GM10847 (cell line): Measurements from ENCODE around the gene SLC8A2.

Experiments used
- POLR2A ChIP-seq: IDR thresholded peaks from 2 replicates; pipeline ENCODE4 v1.6.1; 2011; ENCODE audit not compliant: insufficient read length; ENCODE audit errors: extremely low read depth

SLC8A2 gene

GRCh38 chr19:47509170-47509847 is 37.6 kb upstream of the SLC8A2 start:
- no peak for TF ChIP-seq POLR2A

GRCh38 chr19:47508721-47509120 is 37.0 kb upstream of the SLC8A2 start:
- no peak for TF ChIP-seq POLR2A

GRCh38 chr19:47507924-47508553 is 36.3 kb upstream of the SLC8A2 start:
- TF ChIP-seq POLR2A = no peak

GRCh38 chr19:47507012-47507411 is 35.3 kb upstream of the SLC8A2 start:
- no peak for TF ChIP-seq POLR2A

- TF ChIP-seq POLR2A = no peak
Observed at GRCh38 chr19:47506459-47506858, 34.8 kb upstream of the SLC8A2 start.

GRCh38 chr19:47505506-47505905 is 33.8 kb upstream of the SLC8A2 start:
- TF ChIP-seq POLR2A = no peak

GRCh38 chr19:47503826-47504150 is 32.1 kb upstream of the SLC8A2 start:
- TF ChIP-seq POLR2A = no peak

GRCh38 chr19:47503130-47503825 is 31.6 kb upstream of the SLC8A2 start:
- TF ChIP-seq POLR2A = no peak

- TF ChIP-seq POLR2A = no peak
Observed at GRCh38 chr19:47499863-47500830, 28.5 kb upstream of the SLC8A2 start.

- no peak for TF ChIP-seq POLR2A
Observed at GRCh38 chr19:47499371-47499770, 27.7 kb upstream of the SLC8A2 start.

GRCh38 chr19:47498561-47498960 is 26.9 kb upstream of the SLC8A2 start:
- no peak for TF ChIP-seq POLR2A

GRCh38 chr19:47497821-47498520 is 26.3 kb upstream of the SLC8A2 start:
- no peak for TF ChIP-seq POLR2A

GRCh38 chr19:47497050-47497766 is 25.5 kb upstream of the SLC8A2 start:
- no peak for TF ChIP-seq POLR2A

- TF ChIP-seq POLR2A = no peak
Observed at GRCh38 chr19:47495478-47496372, 24.0 kb upstream of the SLC8A2 start.

GRCh38 chr19:47494729-47495128 is 23.0 kb upstream of the SLC8A2 start:
- no peak for TF ChIP-seq POLR2A
